ENCODE measurements around the gene USP6NL.

USP6NL gene

DNA sequence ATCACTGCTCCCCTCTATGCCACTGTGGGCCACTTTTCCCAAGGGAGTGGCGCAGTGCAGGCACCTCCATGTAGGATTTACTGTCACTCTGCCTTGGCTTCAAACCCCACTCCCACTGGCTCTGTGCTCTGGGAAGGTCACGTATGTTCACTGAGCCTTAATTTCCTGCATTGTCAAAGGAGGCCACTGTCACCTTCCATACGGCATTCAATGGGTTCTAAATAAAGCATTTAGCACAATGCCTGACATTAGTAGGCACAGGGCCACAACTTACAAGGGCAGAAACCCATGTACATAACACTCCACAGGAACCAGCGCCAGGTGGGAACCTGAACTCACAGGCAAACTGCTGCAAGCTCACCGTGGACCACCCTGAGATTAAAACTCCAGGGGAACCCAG is 196.4 kb downstream of the USP6NL start:
- no peak for DNase-seq (ENCODE audit: low spot score)

DNA sequence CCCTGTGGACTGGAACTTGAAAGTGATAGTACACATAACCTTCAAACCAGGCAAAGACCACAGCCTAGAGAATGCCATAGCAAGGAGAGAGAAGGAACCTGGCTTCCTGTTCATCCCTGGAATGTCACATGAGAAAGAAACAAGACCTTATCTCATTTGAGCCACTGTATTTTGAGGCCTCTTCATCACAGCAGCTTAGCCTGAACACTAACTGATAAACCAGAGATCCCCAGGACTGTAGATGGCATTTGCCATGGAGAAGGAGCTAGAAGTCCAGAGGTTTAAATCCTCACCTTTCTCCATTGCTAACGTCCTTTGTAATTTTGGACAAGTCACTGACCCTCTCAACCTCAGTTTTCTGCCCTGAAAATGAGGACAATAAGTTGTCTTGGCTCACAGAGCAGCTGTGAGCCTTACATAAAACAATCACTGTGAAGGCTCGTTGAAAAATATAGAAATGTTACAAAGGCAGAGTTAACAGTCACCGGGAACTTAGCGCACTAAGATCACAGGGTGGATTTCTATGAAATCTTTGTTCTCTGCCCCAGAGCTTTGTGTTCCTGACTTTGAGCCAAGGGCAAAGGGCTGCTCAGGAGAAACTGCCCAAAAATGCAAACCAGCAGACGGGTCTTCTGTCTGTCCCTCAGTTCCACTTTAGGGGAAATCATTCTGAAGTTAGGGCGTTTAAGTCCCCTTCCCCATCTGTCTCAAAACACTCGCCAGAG is 197.0 kb downstream of the USP6NL start:
- no peak for DNase-seq (ENCODE audit: low spot score)

DNA sequence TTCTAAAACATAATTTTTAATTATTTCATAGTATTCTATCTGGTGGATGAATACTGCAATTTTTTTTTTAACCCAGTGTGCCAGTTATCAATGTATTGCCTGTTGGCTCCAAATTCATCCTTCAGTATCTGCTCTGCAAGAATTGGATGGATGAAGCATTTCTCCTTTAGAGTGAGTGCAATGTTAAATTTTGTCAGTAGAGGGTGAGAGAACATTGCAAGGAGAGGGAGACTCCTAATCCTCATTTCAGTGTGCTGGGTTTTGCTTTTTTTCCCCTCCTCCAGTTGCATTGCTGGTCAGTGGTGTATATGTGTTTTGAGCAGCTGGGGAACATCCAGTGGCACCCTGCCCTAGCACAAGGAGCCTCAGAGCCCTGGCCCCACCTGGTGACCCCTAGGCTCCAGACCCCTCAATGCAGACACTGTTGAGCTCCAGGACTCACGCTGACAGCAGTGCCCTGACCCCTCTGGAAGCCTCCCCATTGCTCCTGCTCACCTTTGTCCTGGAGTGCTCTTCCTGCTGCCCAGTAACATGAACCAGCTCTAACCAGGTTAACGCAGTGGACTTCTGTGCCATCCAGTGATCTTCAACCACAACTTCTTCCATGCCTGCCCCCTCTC is 199.4 kb downstream of the USP6NL start:
- DNase-seq (ENCODE audit: low spot score): no peak

DNA sequence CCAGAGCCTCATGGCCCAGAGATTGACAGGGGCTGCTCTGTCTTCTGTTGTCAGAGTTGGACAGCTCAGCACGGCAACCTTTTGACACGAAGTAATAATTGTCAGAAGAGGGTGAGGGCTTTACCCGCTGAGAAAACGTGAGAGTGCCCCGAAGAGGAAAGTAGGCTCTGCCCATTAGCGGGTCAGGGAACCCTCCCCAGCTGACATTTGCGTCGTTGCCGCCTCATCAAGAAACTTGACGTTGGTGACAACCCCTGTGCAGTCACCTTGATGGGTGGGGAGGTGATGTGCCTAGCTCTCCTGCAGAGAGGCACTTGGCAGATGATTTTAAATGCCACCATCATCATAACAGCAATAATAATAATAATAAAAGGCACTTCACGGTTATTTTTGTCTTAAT is 202.1 kb downstream of the USP6NL start:
- no peak for DNase-seq (ENCODE audit: low spot score)

DNA sequence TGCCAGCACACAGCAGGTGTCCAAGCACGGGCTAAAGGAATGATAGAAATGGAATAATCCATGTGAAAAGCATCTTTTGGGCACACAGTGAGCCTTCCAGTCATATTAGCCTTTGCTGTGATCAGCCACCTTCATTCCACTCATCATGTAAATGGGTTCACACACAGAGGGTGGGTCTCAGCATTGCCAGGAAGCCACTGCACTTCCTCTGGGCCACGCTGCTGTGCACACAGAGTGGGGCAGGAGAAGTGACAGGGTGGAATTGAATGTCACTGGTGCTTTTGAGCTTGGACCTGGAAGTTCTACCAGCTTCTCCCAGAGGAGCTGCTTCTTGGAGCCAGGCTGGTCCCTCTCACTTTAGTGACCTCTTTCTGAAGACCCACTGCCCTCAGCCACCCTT is 203.5 kb downstream of the USP6NL start:
- no peak for DNase-seq (ENCODE audit: low spot score)

DNA sequence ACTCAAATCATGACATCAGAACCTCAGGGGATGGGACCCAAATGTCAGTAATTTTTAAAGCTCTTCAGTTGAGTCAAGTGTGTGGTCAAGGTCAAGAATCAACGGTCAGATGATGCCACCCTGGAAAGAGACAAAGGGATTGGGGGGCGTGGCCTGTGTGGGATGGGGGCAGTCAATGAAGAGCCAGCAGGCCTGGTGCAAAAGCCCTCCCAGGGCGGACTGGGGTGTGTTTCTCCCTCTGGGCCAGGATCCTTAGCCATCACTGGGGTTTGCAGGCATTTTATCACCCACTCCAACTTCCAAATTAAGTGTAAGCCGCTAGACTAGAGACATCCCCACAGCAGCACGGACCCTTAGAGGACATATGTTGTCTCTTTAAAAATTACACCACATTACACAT is 204.7 kb downstream of the USP6NL start:
- no peak for DNase-seq (ENCODE audit: low spot score)

DNA sequence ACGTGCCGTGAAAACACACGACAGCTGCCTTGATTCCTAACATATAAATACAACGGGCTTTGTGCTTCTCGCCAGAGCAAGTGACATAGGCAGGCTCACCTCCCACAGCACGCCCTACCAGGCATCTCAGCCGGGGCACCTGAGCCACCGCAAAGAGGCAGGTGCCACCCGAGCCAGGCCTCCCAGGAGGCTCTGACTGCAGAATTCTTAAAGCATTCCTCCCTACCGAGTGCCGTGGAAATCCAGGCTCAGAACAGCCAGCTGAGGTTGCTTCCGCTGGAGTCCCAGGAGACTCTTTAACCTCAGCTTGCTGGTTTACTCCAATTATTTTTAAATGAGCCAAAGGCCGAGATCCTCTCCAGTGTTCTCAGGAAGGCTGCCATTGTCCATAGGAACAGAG is 206.5 kb downstream of the USP6NL start:
- DNase-seq (ENCODE audit: low spot score): no peak

All from GM03348 (cell line).